ENCODE data around the gene CTSZ. TPM values are rescaled to one million over a fixed set of nuclear protein-coding genes. Genes with fewer than 3 reads are reported as not detected.

CTSZ gene
- total RNA-seq, 2 donors from 2014 or later, result 27.4 to 30.1 TPM

DNA sequence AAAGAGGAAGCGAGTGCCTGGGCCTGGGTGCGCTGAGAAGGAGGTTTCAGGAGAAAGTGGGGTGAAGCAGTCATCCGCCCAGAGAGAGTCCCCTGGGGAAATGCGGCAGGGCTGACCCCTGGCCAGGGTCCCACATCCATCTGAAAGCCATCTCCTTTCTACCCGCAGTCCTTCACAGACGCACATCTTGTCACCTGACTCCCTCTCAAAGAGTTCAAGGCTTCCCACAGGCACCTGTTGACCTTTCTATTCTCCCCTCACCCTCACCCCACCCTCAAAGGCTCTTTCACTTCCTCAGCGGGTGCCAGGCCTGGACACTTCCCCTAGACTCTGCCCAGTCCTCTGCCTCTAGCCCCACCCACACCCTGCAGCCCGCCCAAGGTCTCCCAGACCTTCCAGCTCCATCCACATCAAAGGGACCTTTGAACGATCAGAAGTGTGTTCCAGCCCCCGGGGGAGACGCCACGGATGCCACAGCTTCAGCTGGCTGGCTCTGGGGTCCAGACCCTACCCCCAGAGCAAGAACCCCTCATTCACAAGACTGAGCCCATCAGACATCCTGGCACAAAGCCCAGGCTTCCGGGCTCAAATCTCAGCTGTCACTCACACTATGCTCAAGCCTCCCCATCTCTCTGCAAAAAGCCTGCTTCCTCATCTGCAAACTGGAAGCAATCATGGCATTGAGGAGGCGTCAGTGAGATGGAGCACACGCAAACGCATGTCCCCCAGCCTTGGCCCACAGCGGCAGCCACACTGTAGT is 2.1 kb downstream of the CTSZ start:
- Mint-ChIP-seq H3K4me3 (peak overlapping the region; percentile 91), H3K27me3 (no peaks in the 10 kb centered on the region), H3K36me3 (ENCODE audit: low read depth) (no peaks in the 10 kb centered on the region), H3K4me1 (peaks cover 33% of the 10 kb centered on the region), H3K27ac (peak overlapping the region; percentile 95)
- ATAC-seq (peak; percentile 69), DNase-seq (peak in 1 of 3 donors; percentile 28)
- no peaks in the 10 kb centered on the region for H3K9me3 ChIP-seq (ENCODE audit: control insufficient read depth, low read length, poor library complexity, severe bottlenecking)

DNA sequence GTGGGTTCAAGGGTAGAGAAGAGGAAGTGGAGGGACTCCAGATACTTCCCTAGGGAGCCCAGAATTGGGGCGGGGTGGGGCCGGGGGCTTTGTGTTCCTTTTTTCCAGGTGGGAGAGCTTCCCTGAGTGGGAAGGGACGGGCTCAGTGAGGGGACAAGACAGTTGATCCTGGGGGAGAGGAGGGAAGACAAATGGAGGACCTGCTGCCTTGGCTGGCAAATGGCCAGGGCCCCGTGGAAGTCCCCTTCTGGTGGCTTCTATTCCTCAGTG is 2.6 kb downstream of the CTSZ start:
- Mint-ChIP-seq H3K4me3 (peak overlapping the region; percentile 91), H3K36me3 (ENCODE audit: low read depth) (no peaks in the 10 kb centered on the region), H3K4me1 (peaks cover 33% of the 10 kb centered on the region), H3K27me3 (no peaks in the 10 kb centered on the region), H3K27ac (peak overlapping the region; percentile 95)
- H3K9me3 ChIP-seq (ENCODE audit: control insufficient read depth, low read length, poor library complexity, severe bottlenecking), result no peaks in the 10 kb centered on the region
- ATAC-seq, result peak; percentile 1
- DNase-seq, result peak; percentile 58 to 66 (median 59)

DNA sequence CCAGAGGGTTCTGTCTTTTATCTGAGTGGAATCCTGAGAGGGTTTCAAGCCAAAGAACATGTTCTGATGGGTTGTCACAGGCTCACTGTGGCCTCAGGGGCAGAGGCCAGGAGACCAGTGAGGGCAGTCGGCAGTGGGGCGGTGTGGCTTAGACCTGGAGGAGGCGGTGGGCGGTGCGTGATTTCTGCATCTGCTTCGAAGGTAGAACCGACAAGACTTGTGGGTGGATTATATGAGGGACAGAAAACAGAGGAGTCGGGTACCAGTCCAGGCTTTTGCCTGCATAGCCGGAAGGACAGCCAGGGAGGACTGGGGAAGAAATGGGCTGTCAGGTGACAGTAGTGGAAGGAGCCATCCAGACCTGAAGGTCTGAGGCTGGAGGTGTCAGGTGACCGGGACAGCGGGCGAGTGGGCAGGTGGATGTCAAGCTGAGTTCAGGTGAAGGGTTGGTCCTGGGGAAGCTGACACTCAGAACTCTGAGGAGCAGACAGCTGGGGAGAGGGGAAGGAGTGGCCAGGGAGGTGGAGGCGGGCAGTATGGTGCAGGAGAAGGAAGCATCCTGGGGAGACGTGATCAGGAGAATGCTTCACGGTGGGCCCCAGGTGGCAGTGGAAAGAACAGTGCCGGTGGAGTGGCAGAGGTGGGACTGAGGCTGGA is 3.1 kb downstream of the CTSZ start:
- Mint-ChIP-seq H3K36me3 (ENCODE audit: low read depth) (no peaks in the 10 kb centered on the region), H3K27ac (peak overlapping the region; percentile 95), H3K4me1 (peaks cover 33% of the 10 kb centered on the region), H3K27me3 (no peaks in the 10 kb centered on the region), H3K4me3 (peak overlapping the region; percentile 91)
- ATAC-seq (no peak), DNase-seq (no peak)
- H3K9me3 ChIP-seq (ENCODE audit: control insufficient read depth, low read length, poor library complexity, severe bottlenecking), result no peaks in the 10 kb centered on the region

DNA sequence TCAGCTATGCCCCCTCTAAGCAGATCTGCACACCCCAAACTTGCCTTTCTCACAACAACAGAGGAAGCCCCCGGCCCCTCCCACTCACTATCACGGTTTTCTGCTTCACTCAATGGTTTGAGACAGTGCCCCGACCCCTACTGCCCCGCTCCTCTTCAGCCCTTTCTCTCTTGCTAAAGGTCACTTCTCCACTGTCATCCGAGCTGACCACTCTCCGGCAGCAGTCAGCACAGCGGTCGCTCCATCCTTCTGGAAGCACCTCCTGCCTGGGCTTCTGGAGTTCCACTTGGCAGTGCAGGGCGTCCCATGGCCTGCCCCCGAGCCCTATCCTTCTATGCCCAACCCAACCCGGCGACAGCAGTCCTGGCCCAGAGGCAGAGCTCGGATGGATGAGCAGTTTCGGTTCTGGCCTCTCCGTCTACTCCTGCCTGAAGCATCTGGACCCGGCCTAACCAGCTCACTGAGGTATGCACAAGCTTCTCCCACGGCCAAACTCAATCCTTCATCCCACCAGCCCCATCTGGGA is 4.1 kb downstream of the CTSZ start:
- no peak for ATAC-seq
- DNase-seq, result no peak
- H3K27me3 Mint-ChIP-seq, result no peaks in the 10 kb centered on the region
- H3K4me1 Mint-ChIP-seq, result peaks cover 33% of the 10 kb centered on the region
- H3K27ac Mint-ChIP-seq, result peak overlapping the region; percentile 95
- no peaks in the 10 kb centered on the region for H3K36me3 Mint-ChIP-seq (ENCODE audit: low read depth)
- peak overlapping the region; percentile 56 for H3K4me3 Mint-ChIP-seq
- no peaks in the 10 kb centered on the region for H3K9me3 ChIP-seq (ENCODE audit: control insufficient read depth, low read length, poor library complexity, severe bottlenecking)

DNA sequence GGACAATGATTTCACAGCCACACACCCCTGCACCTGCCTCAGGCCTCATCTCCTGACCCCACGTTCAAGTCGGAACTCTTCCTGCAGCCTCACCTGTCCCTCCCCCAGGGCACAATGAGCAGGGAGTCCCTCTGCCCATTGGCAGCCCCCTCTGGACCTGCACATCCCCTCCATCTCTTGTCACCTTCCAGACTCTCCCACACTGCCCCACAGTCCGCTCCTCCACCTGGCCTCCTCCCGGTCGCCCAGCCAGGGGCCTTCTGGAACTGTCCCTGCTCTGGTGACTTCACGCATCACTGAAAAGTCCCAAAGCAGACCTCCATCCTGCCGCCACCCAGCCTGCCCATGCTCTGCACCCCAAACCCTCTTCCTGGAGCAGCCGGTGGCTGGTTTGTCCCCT is 4.7 kb downstream of the CTSZ start:
- Mint-ChIP-seq H3K4me1 (peaks cover 33% of the 10 kb centered on the region), H3K27me3 (no peaks in the 10 kb centered on the region), H3K4me3 (no peak overlapping the region), H3K27ac (peak overlapping the region; percentile 95), H3K36me3 (ENCODE audit: low read depth) (no peaks in the 10 kb centered on the region)
- H3K9me3 ChIP-seq (ENCODE audit: control insufficient read depth, low read length, poor library complexity, severe bottlenecking), result no peaks in the 10 kb centered on the region
- DNase-seq (no peak), ATAC-seq (no peak)

DNA sequence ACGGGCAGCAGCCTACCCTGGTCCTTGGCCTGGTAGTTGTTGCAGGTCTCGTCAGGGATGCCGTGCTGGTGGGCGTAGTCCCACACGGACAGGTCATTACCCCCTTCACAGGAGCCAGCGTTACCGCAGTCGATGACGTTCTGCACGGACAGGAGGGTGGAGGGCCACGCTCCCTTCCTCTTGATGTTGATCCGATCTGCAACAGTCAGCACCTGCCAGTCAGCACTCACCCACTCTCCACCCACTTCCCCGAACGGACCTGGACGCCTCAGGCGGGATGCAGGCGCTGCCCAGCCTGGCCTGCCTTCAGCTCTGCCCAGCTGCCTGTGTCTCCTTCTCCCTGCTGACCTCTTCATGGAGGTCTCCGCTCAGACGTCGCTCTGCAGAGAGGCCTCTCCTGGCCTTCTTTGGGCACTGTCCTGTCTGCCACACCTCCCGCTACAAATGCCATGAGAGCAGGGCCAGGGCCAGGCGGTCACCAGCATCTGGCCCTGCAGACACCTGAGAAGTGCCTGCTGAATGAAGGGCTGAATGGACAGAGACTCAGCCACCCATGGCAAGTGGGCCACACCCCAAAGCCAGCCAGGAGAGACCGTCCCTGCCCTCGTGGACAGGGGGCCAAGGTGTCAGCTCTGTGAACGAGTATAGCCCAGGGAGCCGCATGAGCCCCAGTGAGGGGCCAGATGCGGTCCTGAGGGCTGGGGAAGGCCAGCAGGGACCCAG is 5.4 kb downstream of the CTSZ start:
- H3K9me3 ChIP-seq (ENCODE audit: control insufficient read depth, low read length, poor library complexity, severe bottlenecking), result no peaks in the 10 kb centered on the region
- Mint-ChIP-seq H3K4me1 (peaks cover 33% of the 10 kb centered on the region), H3K27ac (peak overlapping the region; percentile 32), H3K36me3 (ENCODE audit: low read depth) (no peaks in the 10 kb centered on the region), H3K4me3 (no peak overlapping the region), H3K27me3 (no peaks in the 10 kb centered on the region)
- DNase-seq (no peak), ATAC-seq (no peak)

DNA sequence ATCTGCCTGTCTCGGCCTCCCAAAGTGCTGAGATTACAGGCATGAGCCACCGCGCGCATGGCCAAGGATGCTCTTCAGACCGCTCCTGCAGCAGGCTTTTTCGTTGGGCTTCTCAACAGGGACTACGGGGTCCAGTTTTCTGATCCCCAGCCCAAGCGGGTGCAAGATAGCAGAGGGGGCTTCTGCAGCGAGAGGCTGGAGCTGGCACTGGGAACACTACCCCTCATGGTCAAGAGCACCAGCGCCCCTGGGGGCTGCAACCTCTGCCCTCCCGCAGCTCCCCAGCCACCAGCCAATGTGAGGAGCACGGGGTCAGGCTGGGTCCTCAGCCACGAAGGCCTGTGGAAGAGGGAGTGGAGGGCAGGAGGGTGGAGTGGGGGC is 6.0 kb downstream of the CTSZ start:
- Mint-ChIP-seq H3K27ac (peak overlapping the region; percentile 39), H3K27me3 (no peaks in the 10 kb centered on the region), H3K4me3 (no peak overlapping the region), H3K4me1 (peaks cover 31% of the 10 kb centered on the region), H3K36me3 (ENCODE audit: low read depth) (no peaks in the 10 kb centered on the region)
- DNase-seq (no peak), ATAC-seq (no peak)
- H3K9me3 ChIP-seq (ENCODE audit: control insufficient read depth, low read length, poor library complexity, severe bottlenecking), result no peaks in the 10 kb centered on the region

DNA sequence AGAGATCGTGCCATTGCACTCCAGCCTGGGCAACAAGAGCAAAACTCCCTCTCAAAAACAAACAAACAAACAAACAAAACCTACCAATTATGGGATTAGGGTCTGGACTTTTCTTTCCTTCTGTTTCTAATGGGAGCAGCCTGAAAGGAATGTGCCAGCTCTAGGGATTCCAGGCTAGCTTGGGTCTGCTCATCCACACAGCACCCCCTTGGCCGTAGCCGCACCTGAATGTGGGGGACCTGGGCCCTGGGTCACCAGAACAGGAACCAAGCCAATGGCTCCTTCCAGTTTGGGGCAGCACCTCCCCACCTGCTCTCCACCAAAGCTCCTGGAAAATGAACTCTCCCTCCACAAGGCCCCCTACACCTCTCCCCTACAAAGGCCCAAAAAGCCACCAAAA is 6.7 kb downstream of the CTSZ start:
- H3K9me3 ChIP-seq (ENCODE audit: control insufficient read depth, low read length, poor library complexity, severe bottlenecking), result no peaks in the 10 kb centered on the region
- Mint-ChIP-seq H3K27ac (peak overlapping the region; percentile 39), H3K36me3 (ENCODE audit: low read depth) (peaks cover 6% of the 10 kb centered on the region), H3K27me3 (no peaks in the 10 kb centered on the region), H3K4me1 (peaks cover 27% of the 10 kb centered on the region), H3K4me3 (peak overlapping the region; percentile 19)
- ATAC-seq, result no peak
- no peak for DNase-seq

DNA sequence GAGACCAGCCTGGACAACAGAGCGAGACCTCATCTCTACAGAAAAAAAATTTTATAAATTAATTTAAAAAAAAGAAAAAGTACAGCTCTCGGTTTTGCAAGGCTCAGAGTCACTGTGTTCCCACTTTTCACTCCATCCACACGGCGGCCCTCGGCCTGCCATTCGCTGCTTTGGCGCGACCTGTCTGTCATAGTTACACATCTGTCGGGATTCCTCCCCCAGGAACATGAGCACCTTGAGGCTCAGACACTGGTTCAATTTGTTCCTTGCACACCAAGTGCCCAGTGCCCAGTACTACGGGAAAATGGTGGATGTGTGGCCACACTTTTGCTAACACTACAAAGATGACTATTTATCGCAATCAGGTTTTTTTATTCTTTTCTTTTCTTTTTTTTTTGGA is 8.4 kb downstream of the CTSZ start:
- ATAC-seq (no peak), DNase-seq (no peak)
- Mint-ChIP-seq H3K4me3 (no peak overlapping the region), H3K27ac (no peak overlapping the region), H3K36me3 (ENCODE audit: low read depth) (peaks cover 7% of the 10 kb centered on the region), H3K4me1 (peaks cover 11% of the 10 kb centered on the region), H3K27me3 (no peaks in the 10 kb centered on the region)
- H3K9me3 ChIP-seq (ENCODE audit: control insufficient read depth, low read length, poor library complexity, severe bottlenecking), result no peaks in the 10 kb centered on the region

DNA sequence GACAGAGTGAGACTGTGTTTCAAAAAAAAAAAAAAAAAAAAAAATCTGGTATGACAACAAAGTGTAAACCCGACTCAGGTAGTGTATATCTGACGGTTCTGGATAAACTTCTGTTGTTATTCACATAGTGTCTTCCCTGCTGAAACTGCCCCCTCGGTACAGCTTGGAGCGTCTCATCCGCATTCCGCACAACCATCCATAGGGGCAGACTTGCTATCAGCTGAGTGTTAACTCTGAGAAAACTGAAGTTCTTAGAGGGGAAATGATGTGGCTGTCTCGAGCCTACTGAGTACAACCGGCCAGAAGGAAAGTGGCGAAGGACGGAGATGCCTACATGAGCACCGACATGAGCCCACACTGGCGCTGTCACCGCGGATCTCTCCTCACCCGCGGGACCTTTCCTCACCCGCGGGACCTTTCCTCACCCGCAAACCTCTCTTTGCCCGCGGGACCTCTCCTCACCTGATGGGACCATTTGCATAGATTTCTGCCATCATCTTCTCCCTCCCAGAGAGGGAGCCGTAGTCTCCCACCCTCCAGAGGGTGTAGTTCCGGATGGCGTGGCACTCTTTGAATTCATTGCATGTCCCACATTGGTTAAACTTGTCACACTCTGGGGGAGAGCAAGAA is 9.8 kb downstream of the CTSZ start:
- H3K27me3 Mint-ChIP-seq, result no peaks in the 10 kb centered on the region
- DNase-seq (no peak), ATAC-seq (no peak)
- H3K4me1 Mint-ChIP-seq, result no peaks in the 10 kb centered on the region
- H3K4me3 Mint-ChIP-seq, result no peak overlapping the region
- H3K27ac Mint-ChIP-seq, result no peak overlapping the region
- peaks cover 7% of the 10 kb centered on the region for H3K36me3 Mint-ChIP-seq (ENCODE audit: low read depth)
- H3K9me3 ChIP-seq (ENCODE audit: control insufficient read depth, low read length, poor library complexity, severe bottlenecking), result no peaks in the 10 kb centered on the region

DNA sequence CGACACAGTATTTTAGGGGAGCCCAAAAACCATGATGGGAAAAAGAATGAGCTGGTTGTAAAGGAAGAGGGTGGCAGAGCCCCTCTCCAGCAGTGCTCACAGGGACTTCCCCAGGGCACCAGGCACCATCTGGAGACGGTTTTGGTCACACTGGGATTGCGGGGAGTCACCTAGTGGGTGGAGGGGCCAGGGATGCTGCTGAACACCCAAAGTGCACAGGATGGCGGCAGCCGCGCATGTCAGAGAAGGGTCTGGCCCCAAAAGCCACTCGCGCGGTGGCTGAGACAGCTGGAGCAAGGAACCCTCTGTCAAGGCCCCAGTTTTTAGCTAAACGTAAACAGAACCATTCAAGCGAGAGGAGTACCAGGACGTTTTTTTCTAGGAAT is 10.8 kb downstream of the CTSZ start:
- Mint-ChIP-seq H3K36me3 (ENCODE audit: low read depth) (peaks cover 9% of the 10 kb centered on the region), H3K27ac (peak overlapping the region; percentile 84)

DNA sequence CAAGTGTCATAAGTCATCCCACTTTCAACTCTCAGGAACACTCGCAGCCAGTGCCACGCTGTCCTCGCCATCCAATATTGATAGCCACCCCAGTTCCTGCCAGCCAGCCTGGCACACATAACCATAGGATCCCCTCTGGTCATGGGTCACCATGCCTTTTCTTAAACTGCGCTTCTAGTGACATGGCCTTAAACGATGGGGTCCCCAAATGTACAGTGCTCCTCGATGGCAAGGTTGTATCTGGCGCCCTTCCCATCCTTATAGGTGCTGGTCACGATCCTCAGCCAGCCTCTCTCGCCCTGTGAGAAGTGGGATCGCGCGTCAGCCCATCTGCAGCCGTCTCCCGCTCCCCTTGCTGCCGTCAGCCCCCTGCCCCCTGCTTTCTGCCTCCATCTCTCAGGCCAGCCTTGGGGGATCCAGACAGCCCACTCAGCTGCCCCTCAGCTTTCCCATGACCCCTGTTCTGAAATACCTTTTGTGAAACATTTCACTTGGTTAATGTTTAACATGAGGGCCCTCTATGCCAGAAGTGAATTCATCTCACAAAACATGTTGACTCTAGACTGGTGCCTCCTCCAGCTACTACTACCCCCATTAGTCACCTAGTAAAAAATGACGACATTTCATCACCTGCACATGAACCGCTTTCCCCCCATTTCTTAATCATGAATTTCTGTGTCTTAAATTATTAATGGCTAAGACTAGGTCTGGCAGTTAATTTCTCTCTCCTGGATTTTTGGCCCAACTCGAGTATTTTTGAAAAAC is 11.4 kb downstream of the CTSZ start:
- H3K9me3 ChIP-seq (ENCODE audit: control insufficient read depth, low read length, poor library complexity, severe bottlenecking), result no peaks in the 10 kb centered on the region
- Mint-ChIP-seq H3K4me3 (no peak overlapping the region), H3K36me3 (ENCODE audit: low read depth) (peaks cover 9% of the 10 kb centered on the region), H3K4me1 (peaks cover 2% of the 10 kb centered on the region), H3K27me3 (no peaks in the 10 kb centered on the region), H3K27ac (peak overlapping the region; percentile 84)
- ATAC-seq, result no peak
- DNase-seq, result no peak

More for the DNA sequence above, 10.8 kb downstream of the CTSZ start:
- Mint-ChIP-seq H3K4me3 (no peak overlapping the region), H3K27me3 (no peaks in the 10 kb centered on the region), H3K4me1 (peaks cover 2% of the 10 kb centered on the region)
- no peak for DNase-seq
- H3K9me3 ChIP-seq (ENCODE audit: control insufficient read depth, low read length, poor library complexity, severe bottlenecking), result no peaks in the 10 kb centered on the region
- ATAC-seq, result no peak

Data from T-helper 17 cell (primary cell).